Measurements from ENCODE around the gene PSMA6. TPM values are rescaled to one million over a fixed set of nuclear protein-coding genes. Genes with fewer than 3 reads are reported as not detected.
"Not testable (repeated sequence)": the region's sequence is repeated elsewhere in the genome, so short reads cannot be mapped to it uniquely, and the experiment has no call there.

PSMA6 gene
- polyA plus RNA-seq, 1 donor, result 188 TPM

GRCh38 chr14:35344107-35344807 lies 52.1 kb downstream of the PSMA6 start:
- no peak for DNase-seq

- DNase-seq, result no peak
Measured at GRCh38 chr14:35346738-35347322, 54.6 kb downstream of the PSMA6 start.

GRCh38 chr14:35347323-35348043 lies 55.3 kb downstream of the PSMA6 start:
- DNase-seq, result no peak

GRCh38 chr14:35348044-35348380 lies 55.8 kb downstream of the PSMA6 start:
- DNase-seq, result not testable (repeated sequence)

- no peak for DNase-seq
Measured at GRCh38 chr14:35349496-35350365, 57.5 kb downstream of the PSMA6 start.

GRCh38 chr14:35351497-35351896 lies 59.3 kb downstream of the PSMA6 start:
- DNase-seq, result no peak

- DNase-seq, result no peak
Measured at GRCh38 chr14:35351897-35352273, 59.7 kb downstream of the PSMA6 start.

GRCh38 chr14:35352274-35353233 lies 60.4 kb downstream of the PSMA6 start:
- no peak for DNase-seq

GRCh38 chr14:35353409-35354172 lies 61.4 kb downstream of the PSMA6 start:
- DNase-seq, result no peak

- DNase-seq, result not testable (repeated sequence)
Measured at GRCh38 chr14:35355235-35355634, 63.1 kb downstream of the PSMA6 start.

- DNase-seq, result no peak
Measured at GRCh38 chr14:35355981-35356841, 64.0 kb downstream of the PSMA6 start.

- DNase-seq, result not testable (repeated sequence)
Measured at GRCh38 chr14:35359655-35360054, 67.5 kb downstream of the PSMA6 start.

- DNase-seq, result no peak
Measured at GRCh38 chr14:35361141-35361480, 68.9 kb downstream of the PSMA6 start.

- DNase-seq, result no peak
Measured at GRCh38 chr14:35362450-35362849, 70.3 kb downstream of the PSMA6 start.

- DNase-seq, result no peak
Measured at GRCh38 chr14:35362911-35363374, 70.8 kb downstream of the PSMA6 start.

- no peak for DNase-seq
Measured at GRCh38 chr14:35365130-35366055, 73.2 kb downstream of the PSMA6 start.

GRCh38 chr14:35366056-35366451 lies 73.9 kb downstream of the PSMA6 start:
- DNase-seq, result no peak

- no peak for DNase-seq
Measured at GRCh38 chr14:35366521-35366976, 74.4 kb downstream of the PSMA6 start.

- no peak for DNase-seq
Measured at GRCh38 chr14:35367056-35367372, 74.8 kb downstream of the PSMA6 start.

Data from hindlimb muscle (tissue), 1 donor.